ENCODE results near the gene ANAPC5.

ANAPC5 gene

GRCh38 chr12:121264951-121265515 lies 87.2 kb downstream of the ANAPC5 start:
- TF ChIP-seq, protein P1, sequence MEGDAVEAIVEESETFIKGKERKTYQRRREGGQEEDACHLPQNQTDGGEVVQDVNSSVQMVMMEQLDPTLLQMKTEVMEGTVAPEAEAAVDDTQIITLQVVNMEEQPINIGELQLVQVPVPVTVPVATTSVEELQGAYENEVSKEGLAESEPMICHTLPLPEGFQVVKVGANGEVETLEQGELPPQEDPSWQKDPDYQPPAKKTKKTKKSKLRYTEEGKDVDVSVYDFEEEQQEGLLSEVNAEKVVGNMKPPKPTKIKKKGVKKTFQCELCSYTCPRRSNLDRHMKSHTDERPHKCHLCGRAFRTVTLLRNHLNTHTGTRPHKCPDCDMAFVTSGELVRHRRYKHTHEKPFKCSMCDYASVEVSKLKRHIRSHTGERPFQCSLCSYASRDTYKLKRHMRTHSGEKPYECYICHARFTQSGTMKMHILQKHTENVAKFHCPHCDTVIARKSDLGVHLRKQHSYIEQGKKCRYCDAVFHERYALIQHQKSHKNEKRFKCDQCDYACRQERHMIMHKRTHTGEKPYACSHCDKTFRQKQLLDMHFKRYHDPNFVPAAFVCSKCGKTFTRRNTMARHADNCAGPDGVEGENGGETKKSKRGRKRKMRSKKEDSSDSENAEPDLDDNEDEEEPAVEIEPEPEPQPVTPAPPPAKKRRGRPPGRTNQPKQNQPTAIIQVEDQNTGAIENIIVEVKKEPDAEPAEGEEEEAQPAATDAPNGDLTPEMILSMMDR (IDR thresholded peaks at IDR 0.05; ENCODE audit: low read length, missing control alignments) = no peak
- no peak for DNase-seq (ENCODE audit: low read depth)
- H3K4me3 ChIP-seq (replicated peaks; ENCODE audit: low read depth, low read length) = no peak overlapping the region

GRCh38 chr12:121264135-121264534 lies 88.1 kb downstream of the ANAPC5 start:
- no peak overlapping the region for H3K4me3 ChIP-seq (replicated peaks; ENCODE audit: low read depth, low read length)
- no peak for DNase-seq (ENCODE audit: low read depth)
- TF ChIP-seq, protein P1 (IDR thresholded peaks at IDR 0.05; ENCODE audit: low read length, missing control alignments) = no peak

GRCh38 chr12:121263206-121263935 lies 88.8 kb downstream of the ANAPC5 start:
- no peak overlapping the region for H3K4me3 ChIP-seq (replicated peaks; ENCODE audit: low read depth, low read length)
- TF ChIP-seq, protein P1 (IDR thresholded peaks at IDR 0.05; ENCODE audit: low read length, missing control alignments) = no peak
- DNase-seq (ENCODE audit: low read depth) = no peak

GRCh38 chr12:121261398-121261797 lies 90.8 kb downstream of the ANAPC5 start:
- DNase-seq (ENCODE audit: low read depth) = no peak
- TF ChIP-seq, protein P1 (IDR thresholded peaks at IDR 0.05; ENCODE audit: low read length, missing control alignments) = no peak
- no peak overlapping the region for H3K4me3 ChIP-seq (replicated peaks; ENCODE audit: low read depth, low read length)

- no peak overlapping the region for H3K4me3 ChIP-seq (replicated peaks; ENCODE audit: low read depth, low read length)
- TF ChIP-seq, protein P1 (IDR thresholded peaks at IDR 0.05; ENCODE audit: low read length, missing control alignments) = no peak
- DNase-seq (ENCODE audit: low read depth) = no peak
Observed at GRCh38 chr12:121260091-121260490, 92.1 kb downstream of the ANAPC5 start.

DNA sequence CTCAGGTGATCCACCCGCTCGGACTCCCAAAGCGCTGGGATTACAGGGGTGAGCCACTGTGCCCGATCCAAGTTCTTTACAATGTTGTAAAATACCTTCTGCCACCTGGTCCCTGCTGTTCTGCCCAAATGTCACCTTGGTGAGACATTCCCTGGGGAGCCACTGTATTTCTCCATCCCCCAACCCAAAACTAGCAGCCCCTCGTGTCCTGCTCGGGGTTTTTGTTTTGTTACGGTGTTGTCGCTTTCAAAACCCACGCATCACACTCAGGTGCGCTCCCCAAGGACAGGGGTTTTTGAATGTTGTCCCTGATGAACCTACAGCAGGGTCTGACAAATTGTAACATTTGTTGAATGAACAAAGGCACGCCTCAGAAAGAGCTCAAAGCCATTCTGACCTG lies 93.1 kb downstream of the ANAPC5 start:
- TF ChIP-seq, protein P1 (IDR thresholded peaks at IDR 0.05; ENCODE audit: low read length, missing control alignments) = no peak
- H3K4me3 ChIP-seq (replicated peaks; ENCODE audit: low read depth, low read length) = no peak overlapping the region
- no peak for DNase-seq (ENCODE audit: low read depth)

Data from fibroblast of pulmonary artery (primary cell).